HL-60/S4 (cell line): ENCODE results near the gene GATA1.
"Not testable (repeated sequence)": the region's sequence is repeated elsewhere in the genome, so short reads cannot be mapped to it uniquely, and the experiment has no call there.

Experiments used
- in situ Hi-C: fragments of 300-500 bp; cut with MboI; formaldehyde crosslinking; loops from 2 replicates; pipeline ENCODE4 v1.14.3; 2022; ENCODE audit warnings: low sequenced_read_pairs

The GATA1 gene

DNA sequence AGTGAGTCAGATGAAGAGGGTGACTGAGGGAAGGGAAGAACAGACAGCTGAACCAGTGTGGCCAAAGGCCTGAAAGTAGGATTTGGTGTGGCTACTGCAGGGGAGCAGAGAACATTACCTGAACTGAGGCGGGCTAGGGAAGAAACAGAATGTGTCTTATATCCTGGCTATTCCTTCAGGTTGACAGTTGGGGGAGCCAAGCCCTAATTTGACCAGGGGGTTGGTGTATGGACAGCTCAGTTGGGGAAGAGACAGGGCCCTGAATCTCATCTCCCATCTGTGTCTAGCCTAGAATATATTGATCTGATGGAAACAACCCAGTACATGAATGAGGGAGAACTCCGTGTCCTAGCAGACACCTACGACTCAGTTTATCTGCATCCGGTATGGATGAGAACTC is 19.7 kb downstream of the GATA1 start:
- in situ Hi-C loops: no loop called here

DNA sequence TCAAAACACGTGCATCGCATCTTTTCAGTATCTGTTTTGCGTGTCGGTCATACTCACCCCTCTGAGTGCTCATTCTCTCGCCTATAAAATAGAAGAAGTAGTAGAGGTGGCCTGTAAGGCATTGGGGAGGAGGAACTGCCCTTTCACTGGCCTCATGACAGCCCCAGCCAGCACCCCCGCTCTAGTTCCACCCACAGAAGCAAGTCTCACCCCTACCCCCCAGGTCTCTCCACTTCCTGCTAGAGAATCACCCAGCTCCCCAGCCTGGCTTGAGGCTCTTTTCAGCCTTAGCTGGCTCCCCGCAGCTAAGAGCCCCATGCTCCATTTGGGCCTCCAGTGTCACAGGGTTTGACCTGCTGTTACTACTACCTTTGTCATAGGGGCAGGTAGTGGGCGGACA is 27.3 kb downstream of the GATA1 start:
- in situ Hi-C loops: no loop called here

DNA sequence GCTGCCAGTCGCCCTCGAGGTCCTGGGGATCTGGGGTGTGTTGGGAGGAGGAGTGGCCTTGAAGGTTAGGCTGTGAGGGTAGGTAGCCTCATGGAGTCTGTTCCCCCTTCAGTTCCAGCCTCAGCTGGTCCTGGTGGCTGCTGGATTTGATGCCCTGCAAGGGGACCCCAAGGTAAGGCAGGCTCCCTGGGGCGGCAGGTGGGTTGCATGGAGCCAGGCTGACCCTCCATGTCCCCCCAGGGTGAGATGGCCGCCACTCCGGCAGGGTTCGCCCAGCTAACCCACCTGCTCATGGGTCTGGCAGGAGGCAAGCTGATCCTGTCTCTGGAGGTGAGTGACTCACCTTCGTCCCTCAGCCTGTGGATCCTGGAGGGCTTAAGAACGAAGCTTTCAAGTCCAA is 28.3 kb downstream of the GATA1 start:
- in situ Hi-C loops: no loop called here

DNA sequence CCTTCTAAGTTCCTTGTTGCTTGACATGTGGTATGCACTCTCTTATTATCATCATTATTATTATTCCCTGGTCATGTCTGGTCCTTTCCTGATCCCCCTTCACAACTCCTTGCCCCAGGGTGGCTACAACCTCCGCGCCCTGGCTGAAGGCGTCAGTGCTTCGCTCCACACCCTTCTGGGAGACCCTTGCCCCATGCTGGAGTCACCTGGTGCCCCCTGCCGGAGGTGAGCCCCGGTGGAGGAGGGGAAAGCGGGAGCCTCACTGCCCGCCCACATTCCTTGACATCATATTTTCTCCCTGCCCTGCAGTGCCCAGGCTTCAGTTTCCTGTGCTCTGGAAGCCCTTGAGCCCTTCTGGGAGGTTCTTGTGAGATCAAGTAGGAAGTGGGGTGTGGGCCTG is 28.9 kb downstream of the GATA1 start:
- in situ Hi-C loops: no loop called here

DNA sequence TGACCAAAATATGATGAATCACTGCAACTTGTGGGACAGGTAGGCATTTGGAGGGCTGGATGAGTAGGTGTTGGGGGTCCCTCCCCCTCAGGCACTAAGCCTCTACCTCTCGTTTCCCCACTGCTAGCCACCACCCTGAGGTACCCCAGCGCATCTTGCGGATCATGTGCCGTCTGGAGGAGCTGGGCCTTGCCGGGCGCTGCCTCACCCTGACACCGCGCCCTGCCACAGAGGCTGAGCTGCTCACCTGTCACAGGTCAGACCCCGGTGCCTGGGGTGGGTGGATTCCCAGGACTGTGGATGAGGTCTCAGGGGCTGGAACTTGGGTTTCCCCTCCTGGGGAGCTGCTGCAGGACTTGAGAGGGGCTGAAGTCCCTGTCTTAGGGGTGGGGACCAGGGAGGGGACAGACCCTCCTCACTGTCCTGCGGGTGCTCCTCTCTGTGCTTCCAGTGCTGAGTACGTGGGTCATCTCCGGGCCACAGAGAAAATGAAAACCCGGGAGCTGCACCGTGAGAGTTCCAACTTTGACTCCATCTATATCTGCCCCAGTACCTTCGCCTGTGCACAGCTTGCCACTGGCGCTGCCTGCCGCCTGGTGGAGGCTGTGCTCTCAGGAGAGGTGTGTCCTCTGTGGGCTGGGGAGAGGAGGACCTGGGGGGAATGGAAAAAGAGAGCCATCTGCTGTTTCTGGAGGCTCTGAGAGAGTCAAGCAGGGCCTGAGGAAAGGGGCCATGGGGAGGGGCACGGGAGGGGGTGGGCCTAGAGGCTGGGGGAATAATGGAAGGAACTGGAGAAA is 29.8 kb downstream of the GATA1 start:
- in situ Hi-C loops: no loop called here

DNA sequence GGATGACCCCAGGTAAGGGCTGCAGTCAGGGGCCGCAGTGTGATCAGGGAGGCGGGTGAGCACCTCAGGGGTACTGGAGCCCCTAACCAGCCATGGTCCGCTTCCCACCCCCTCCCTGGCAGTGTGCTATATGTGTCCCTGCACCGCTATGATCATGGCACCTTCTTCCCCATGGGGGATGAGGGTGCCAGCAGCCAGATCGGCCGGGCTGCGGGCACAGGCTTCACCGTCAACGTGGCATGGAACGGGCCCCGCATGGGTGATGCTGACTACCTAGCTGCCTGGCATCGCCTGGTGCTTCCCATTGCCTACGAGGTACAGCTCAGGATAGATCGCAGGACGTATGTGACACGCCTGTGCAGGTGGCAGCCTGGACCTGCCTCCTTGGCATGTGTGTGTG is 31.7 kb downstream of the GATA1 start:
- in situ Hi-C loops: no loop called here

DNA sequence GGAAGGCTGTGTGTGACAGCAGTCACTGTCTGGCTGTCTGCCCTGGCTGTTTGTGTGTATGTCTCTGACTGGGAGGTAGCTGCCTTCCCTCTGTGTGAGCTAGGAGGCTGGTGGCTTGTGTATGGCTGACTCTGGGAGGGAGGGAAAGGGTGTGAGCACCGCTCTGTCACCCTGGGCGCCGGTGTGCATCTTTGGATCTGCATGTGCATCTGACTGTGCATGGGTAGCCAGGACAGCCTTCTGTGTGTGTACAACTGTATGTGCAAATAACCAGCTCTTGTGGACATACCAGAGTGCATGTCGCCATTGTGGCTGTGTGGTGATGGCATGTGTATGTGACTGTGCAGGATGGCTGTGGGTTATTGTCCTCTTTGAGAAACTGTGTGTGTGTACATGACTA is 32.5 kb downstream of the GATA1 start:
- in situ Hi-C loops: no loop called here

DNA sequence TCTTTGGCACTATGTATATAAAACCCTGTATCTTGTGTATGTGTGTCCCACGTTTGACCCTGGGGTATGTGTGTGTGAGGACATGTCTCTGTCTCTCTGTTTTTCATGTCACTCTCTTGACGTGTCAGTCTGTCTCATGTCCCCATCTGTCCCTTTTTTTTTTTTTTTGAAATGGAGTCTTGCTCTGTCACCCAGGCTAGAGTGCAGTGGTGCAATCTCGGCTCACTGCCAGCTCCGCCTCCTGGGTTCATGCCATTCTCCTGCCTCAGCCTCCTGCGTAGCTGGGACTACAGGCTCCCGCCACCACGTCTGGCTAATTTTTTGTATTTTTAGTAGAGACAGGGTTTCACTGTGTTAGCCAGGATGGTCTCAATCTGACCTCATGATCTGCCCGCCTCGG is 33.0 kb downstream of the GATA1 start:
- in situ Hi-C loops: not testable (repeated sequence)

DNA sequence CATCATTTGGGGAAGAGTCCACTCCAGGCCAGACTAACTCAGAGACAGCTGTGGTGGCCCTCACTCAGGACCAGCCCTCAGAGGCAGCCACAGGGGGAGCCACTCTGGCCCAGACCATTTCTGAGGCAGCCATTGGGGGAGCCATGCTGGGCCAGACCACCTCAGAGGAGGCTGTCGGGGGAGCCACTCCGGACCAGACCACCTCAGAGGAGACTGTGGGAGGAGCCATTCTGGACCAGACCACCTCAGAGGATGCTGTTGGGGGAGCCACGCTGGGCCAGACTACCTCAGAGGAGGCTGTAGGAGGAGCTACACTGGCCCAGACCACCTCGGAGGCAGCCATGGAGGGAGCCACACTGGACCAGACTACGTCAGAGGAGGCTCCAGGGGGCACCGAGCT is 36.7 kb downstream of the GATA1 start:
- in situ Hi-C loops: no loop called here

DNA sequence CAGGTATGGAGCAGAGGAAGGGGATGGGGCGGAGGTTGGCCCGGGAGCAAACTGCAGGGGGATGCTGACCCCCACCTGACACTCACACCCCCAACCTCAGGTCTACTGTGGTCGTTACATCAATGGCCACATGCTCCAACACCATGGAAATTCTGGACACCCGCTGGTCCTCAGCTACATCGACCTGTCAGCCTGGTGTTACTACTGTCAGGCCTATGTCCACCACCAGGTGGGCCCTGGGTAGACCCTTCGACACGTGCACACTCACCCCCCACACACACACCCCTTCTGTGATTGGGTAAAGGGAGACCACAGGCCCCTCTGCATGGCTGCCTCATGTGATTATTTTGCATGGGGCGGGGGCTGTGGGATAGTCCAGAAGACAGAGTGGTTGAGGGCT is 37.7 kb downstream of the GATA1 start:
- in situ Hi-C loops: no loop called here

DNA sequence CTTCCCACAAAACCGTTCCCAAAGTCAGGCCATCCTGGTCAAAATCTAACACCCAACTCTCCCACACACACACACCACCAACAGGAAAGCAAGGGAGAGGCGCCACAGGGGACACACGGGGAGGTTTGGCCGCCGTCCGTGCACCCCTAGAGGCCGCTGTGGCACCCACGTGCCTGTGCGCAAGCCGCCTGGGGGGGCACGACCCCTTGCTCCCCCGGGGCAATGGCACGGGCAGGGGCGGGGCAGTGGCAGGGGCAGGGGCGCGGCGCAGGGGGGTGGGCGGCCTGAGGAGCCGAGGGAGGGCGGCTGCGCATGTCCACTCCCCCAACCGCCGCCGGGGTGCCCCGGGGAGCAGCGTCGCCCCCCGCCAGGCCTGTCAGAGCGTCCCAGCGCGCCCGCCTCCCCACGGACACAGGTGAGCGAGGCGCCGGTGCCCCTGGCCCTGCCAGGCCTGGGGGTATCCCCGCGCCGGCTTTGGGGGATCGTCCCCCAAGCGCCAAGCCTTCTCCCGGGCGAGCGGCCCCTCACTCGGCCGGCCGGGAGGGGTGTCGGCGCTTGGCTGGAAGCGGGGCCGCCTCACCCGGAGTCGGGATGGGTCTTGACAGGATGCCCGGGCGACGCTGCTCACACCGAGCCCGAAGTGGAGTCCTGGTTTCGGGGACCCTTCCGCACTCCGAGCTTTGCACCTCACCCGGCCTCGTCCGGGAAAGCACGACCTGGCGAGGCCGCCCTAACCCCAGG is 39.9 kb downstream of the GATA1 start, which contains the start of gene ERAS:
Gene ERAS, plus strand, starts transcription at position 379 of the 741 bp plus-strand sequence. CDS start 2,611 bp downstream, outside the sequence.
- in situ Hi-C loops: no loop called here

DNA sequence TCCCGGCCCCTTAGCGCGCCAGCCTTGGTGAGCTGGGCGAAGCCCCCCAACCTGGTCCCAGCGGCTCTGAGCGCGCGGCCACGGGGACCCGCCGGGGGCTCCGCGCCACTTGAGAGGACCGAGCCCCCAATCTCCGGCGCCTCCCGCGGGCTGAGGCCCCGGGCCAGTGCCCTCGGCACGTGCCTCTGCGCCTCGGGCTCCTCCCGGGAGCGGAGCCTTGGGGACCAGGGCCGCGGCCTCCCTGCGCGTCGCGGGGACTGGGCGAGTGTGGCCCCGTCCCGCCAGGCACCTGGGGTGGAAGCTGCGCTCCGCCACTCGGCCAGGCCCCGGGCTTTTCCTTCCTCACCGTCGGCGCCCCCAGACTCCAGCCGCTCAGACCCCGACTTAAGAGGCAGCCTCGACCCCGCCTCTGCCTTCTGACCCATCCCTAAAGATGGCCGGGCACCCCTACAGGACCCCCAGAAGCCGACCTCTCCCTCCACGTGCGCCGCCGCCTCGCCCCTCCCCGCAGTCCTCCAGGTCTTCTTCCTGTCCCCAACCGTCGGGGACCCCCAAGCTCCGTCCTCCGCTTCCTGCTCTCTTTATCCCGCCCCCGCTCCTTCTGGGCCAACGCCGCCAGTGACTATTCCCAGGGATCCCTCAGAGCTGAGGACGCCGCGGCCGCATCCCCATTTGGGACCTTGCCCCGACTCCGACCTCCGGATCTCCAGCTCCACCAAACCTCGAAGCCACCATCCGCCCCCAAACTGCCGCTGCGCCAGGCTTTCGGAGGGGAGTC is 40.7 kb downstream of the GATA1 start:
- in situ Hi-C loops: no loop called here

DNA sequence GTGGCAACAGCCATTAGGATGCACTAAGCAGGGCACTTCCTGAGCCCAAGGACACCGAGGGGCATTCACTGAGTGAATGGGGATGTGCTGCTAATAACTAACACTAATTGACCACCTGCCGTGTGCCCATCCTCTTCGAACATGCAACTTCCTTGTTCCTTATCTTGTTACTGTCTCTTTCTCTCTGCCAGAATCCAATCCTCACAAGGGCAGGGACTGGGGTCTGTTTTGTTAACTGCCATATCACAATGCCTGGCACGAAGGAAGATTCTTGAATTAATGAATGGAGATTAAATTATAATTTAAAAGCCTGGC is 41.2 kb downstream of the GATA1 start:
- in situ Hi-C loops: no loop called here

DNA sequence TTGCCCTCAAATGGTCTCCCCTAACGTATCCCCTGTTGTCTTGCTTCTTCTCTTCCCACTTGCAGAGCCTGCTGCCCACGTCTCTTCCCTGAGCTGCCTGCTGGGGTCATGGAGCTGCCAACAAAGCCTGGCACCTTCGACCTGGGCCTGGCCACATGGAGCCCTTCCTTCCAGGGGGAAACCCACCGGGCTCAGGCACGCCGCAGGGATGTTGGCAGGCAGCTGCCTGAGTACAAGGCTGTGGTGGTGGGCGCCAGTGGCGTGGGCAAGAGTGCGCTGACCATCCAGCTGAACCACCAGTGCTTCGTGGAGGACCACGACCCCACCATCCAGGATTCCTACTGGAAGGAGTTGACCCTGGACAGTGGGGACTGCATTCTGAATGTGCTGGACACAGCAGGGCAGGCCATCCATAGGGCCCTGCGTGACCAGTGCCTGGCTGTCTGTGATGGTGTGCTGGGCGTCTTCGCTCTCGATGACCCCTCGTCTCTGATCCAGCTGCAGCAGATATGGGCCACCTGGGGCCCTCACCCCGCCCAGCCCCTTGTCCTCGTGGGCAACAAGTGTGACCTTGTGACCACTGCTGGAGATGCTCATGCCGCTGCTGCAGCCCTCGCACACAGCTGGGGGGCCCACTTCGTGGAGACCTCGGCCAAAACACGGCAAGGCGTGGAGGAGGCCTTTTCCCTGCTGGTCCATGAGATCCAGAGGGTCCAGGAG is 42.8 kb downstream of the GATA1 start:
- in situ Hi-C loops: no loop called here

DNA sequence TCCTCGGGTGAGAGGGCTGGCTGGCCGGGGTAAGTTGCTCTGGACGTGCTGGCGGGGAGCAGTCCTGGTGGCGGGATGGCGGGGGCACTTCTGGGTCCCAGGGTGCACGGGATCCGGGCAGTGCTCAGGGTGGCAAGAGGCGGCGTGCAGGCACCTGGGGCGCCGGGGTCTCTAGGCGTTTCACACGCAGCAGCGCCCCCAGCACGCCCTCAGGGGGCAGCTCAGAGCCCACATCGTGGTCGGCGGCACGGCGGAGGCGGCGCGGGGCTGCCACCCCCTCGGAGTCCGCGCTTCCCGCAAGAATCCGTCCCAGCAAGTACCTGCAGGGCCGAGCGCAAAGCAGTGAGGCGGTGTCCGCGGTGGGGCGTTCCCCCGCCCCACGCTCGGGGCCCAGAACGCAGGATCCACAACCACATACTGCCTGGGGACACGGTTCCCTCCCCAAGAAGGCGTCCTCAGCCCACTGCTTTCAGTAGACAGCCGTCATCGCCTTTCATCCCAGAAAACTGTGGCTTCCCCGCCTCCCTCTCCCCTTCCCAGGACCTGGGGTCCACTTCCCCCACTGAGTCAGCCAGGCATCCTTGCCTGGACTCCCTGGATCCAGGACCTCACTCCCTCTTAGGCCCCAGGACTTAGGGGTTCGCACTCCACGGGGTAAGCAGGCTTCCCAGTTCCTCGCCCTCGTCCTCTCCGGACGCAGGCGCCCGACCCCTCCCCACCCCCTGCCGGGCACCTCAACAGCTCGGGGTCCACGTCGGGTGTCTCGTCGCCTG is 44.9 kb downstream of the GATA1 start:
- in situ Hi-C loops: no loop called here

DNA sequence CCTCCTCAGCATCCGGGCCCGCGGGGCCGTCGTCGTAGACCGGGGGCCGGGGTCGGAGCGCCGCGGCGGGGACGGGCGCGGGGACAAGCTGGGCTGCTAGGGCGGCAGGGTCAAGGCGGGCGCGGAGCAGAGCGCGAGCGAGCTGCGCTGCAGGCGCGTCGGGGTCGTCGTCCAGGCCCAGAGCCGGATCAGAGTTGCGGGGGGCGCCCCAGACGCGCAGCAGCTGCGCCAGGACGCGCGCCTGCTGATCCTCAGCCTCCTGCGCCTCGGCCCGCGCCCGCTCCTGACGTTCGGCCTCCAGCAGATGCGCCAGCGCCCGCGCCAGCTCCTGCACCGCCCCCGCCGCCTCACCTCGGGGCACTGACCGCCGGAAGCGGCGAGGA is 45.5 kb downstream of the GATA1 start:
- in situ Hi-C loops: no loop called here

DNA sequence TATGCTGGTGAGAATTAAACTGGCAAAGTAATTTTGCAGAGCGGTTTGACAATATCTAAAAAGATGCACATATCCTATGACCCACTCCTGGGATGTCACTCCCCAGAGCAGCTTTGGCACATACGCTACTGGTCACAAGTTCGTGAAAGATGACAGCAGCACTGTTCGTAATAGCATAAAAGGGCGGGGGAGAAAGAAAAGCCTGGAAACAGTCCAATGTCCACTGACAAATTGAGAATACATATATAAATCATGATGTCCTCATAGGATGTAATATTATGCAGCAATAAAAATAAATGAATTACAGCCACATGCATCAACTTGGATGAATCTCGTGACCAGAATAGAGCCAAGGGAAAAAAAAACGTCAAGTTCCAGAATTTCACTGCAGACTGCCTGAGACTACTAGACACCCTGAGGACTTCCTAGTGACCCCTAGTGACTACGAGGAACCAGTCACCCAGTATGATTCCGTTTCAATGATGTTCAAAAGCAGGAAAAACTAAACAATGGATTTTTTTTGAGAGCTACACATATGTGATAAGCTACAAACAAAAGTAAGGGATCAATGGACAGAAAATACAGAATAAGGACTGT is 47.2 kb downstream of the GATA1 start:
- in situ Hi-C loops: no loop called here

DNA sequence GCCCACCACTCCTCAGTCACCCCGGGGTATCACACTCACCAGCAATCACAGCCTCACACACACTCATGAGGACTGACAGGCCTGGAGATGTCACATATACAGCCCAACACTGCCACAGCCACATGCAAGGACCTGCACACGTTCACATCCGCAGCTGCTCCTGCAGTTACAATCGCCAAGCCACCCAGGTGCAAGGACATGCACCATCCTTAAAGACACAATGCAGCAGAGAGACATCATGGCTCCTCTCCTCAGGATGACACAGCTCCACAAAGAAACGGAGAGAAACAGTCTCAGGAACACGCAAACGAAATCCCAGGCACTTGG is 48.0 kb downstream of the GATA1 start:
- in situ Hi-C loops: no loop called here

DNA sequence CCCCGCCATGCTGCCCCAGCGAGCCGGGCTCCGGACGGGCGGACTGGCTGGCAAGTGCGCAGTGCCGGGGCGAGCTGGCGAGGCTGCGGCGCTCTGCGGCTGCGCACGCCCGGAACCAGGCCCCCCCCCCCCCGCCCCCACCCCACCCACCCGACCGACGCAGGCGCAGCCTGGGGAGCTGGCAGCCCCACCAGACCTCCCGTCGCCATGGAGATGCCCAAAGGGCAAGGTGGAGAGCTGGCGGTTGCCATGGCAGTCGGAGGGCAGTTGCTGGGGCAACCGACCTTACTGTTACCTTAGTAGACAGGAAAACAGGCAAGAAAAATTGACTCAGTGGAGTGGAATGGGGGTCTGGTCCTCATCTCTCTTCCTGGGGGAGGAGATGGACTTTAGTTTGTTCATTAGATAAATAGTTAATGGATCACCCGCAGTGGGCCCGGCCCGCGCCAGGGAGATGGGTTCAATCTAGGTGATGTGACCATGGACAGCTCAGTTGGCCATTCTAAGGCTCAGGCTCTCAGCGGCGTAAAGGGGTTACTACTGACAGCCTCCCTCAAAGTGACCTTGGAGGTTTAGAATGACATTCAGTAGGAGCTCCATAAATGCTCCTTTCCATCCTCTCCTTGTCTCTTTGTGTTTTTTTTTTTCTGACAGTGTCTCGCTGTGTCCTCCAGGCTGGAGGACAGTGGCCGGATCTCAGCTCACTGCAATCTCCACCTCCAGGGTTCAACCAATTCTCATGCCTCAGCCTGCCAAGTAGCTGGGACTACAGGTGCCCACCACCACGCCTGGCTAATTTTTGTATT is 49.3 kb downstream of the GATA1 start, which contains the start of gene PCSK1N:
Gene PCSK1N, minus strand, starts transcription at position 87 of the 806 bp plus-strand sequence. Its CDS starts 78 bp downstream, at position 9.
- in situ Hi-C loops: no loop called here
